Epithelial cell of prostate (primary cell): ENCODE results near the gene DNAAF8.

Experiments used
- DNase-seq: peaks from one replicate; pipeline ENCODE4 v3.0.0-alpha.2; 2011; ENCODE audit warnings: low read depth, low spot score
- H3K27ac ChIP-seq: fragments of 450-650 bp; 2 replicates; pipeline ENCODE4 v1.5.1; 2017; ENCODE audit warnings: mild to moderate bottlenecking

Gene DNAAF8

GRCh38 chr16:4796982-4797804, 62.9 kb downstream of the DNAAF8 start:
- no peak for DNase-seq
- H3K27ac ChIP-seq: no peak overlapping the region

GRCh38 chr16:4797805-4798252, 63.5 kb downstream of the DNAAF8 start:
- no peak for DNase-seq
- H3K27ac ChIP-seq: no peak overlapping the region

GRCh38 chr16:4798456-4798855, 64.1 kb downstream of the DNAAF8 start:
- H3K27ac ChIP-seq: no peak overlapping the region
- DNase-seq: no peak
